Measurements from ENCODE around the gene OR10T2. TPM values are rescaled to one million over a fixed set of nuclear protein-coding genes. Genes with fewer than 3 reads are reported as not detected.
"Not testable (repeated sequence)": the region's sequence is repeated elsewhere in the genome, so short reads cannot be mapped to it uniquely, and the experiment has no call there.

Gene OR10T2
- total RNA-seq, 2 experiments from 2014 or later, result not detected

GRCh38 chr1:158355773-158356285 is 43.4 kb downstream of the OR10T2 start:
- ChIA-PET CTCF (no interaction called here), POLR2A (no interaction called here)
- H3K9me3 ChIP-seq (ENCODE audit: control insufficient read depth in 1 of 2, insufficient read depth in 1 of 2, low read length in 2 of 2), result no peaks in the 10 kb centered on the region
- Mint-ChIP-seq H3K27ac (no peak overlapping the region), H3K9me3 (no peaks in the 10 kb centered on the region), H3K4me3 (no peak overlapping the region), H3K4me1 (ENCODE audit: low read depth) (no peaks in the 10 kb centered on the region), H3K27me3 (peaks cover 39% of the 10 kb centered on the region), H3K36me3 (ENCODE audit: low read depth) (no peaks in the 10 kb centered on the region)
- no peak overlapping the region for H3K27ac ChIP-seq (ENCODE audit: low read depth in 1 of 2, low read length in 2 of 2)
- H3K36me3 ChIP-seq (ENCODE audit: insufficient read depth, low read length), result no peaks in the 10 kb centered on the region
- no peak for DNase-seq
- H3K27me3 ChIP-seq (ENCODE audit: control insufficient read depth in 1 of 2, insufficient read depth in 2 of 2, low read length in 2 of 2), result peaks cover 5 to 9% of the 10 kb centered on the region in 2 experiments
- no peak overlapping the region for H3K4me3 ChIP-seq (ENCODE audit: low read length)
- no peaks in the 10 kb centered on the region for H3K4me1 ChIP-seq (ENCODE audit: insufficient read depth, low read length)
- ATAC-seq (ENCODE audit: poor library complexity), result no peak
- intact Hi-C loops (cut with DNase I, micrococcal nuclease), result no loop called here
- TF ChIP-seq CTCF (IDR thresholded peaks at IDR 0.05), result no peak

GRCh38 chr1:158354255-158354654 is 45.0 kb downstream of the OR10T2 start:
- H3K36me3 Mint-ChIP-seq (ENCODE audit: low read depth), result no peaks in the 10 kb centered on the region
- H3K27me3 Mint-ChIP-seq, result peaks cover 39% of the 10 kb centered on the region
- Histone ChIP-seq H3K27ac (ENCODE audit: low read depth in 1 of 2, low read length in 2 of 2) (no peak overlapping the region), H3K27me3 (ENCODE audit: control insufficient read depth in 1 of 2, insufficient read depth in 2 of 2, low read length in 2 of 2) (peaks cover 5 to 9% of the 10 kb centered on the region in 2 experiments), H3K4me3 (ENCODE audit: low read length) (no peak overlapping the region), H3K4me1 (ENCODE audit: insufficient read depth, low read length) (no peaks in the 10 kb centered on the region), H3K9me3 (ENCODE audit: control insufficient read depth in 1 of 2, insufficient read depth in 1 of 2, low read length in 2 of 2) (peaks cover 0 to under 1% of the 10 kb centered on the region in 2 experiments), H3K36me3 (ENCODE audit: insufficient read depth, low read length) (no peaks in the 10 kb centered on the region)
- no peak for TF ChIP-seq CTCF (IDR thresholded peaks at IDR 0.05)
- H3K4me3 Mint-ChIP-seq, result no peak overlapping the region
- ChIA-PET POLR2A (no interaction called here), CTCF (no interaction called here)
- no peaks in the 10 kb centered on the region for H3K9me3 Mint-ChIP-seq
- no peak overlapping the region for H3K27ac Mint-ChIP-seq
- DNase-seq (peak in 2 of 14 experiments; percentile 7 to 17), ATAC-seq (ENCODE audit: poor library complexity) (no peak)
- intact Hi-C loops (cut with DNase I, micrococcal nuclease), result no loop called here
- H3K4me1 Mint-ChIP-seq (ENCODE audit: low read depth), result no peaks in the 10 kb centered on the region

GRCh38 chr1:158353303-158354075 is 45.8 kb downstream of the OR10T2 start, which contains the start of gene CD1E:
CD1E (plus strand) TSS chr1:158353894; CDS start chr1:158353989, 95 bp downstream.
- intact Hi-C loops (cut with DNase I, micrococcal nuclease), result no loop called here
- H3K9me3 ChIP-seq (ENCODE audit: control insufficient read depth in 1 of 2, insufficient read depth in 1 of 2, low read length in 2 of 2), result peaks cover 0 to 7% of the 10 kb centered on the region in 2 experiments
- Mint-ChIP-seq H3K36me3 (ENCODE audit: low read depth) (no peaks in the 10 kb centered on the region), H3K27ac (no peak within 1 kb of the TSS), H3K9me3 (no peaks in the 10 kb centered on the region), H3K27me3 (peaks cover 39% of the 10 kb centered on the region), H3K4me1 (ENCODE audit: low read depth) (no peaks in the 10 kb centered on the region), H3K4me3 (no peak within 1 kb of the TSS)
- TF ChIP-seq CTCF (IDR thresholded peaks at IDR 0.05), result no peak
- ChIA-PET POLR2A (no interaction called here), CTCF (no interaction called here)
- DNase-seq, result peak in 1 of 14 experiments; percentile 7
- H3K36me3 ChIP-seq (ENCODE audit: insufficient read depth, low read length), result no peaks in the 10 kb centered on the region
- H3K27me3 ChIP-seq (ENCODE audit: control insufficient read depth in 1 of 2, insufficient read depth in 2 of 2, low read length in 2 of 2), result peaks cover 5 to 9% of the 10 kb centered on the region in 2 experiments
- H3K4me1 ChIP-seq (ENCODE audit: insufficient read depth, low read length), result no peaks in the 10 kb centered on the region
- H3K27ac ChIP-seq (ENCODE audit: low read depth in 1 of 2, low read length in 2 of 2), result no peak within 1 kb of the TSS
- ATAC-seq (ENCODE audit: poor library complexity), result no peak
- no peak within 1 kb of the TSS for H3K4me3 ChIP-seq (ENCODE audit: low read length)

GRCh38 chr1:158348946-158349345 is 50.3 kb downstream of the OR10T2 start:
- H3K4me1 ChIP-seq (ENCODE audit: insufficient read depth, low read length); CTCF ChIA-PET: not testable (repeated sequence)

More at GRCh38 chr1:158348946-158349345, 50.3 kb downstream of the OR10T2 start:
- H3K4me1 Mint-ChIP-seq (ENCODE audit: low read depth); H3K4me3 ChIP-seq (ENCODE audit: low read length); H3K27ac Mint-ChIP-seq; H3K27me3 Mint-ChIP-seq; ATAC-seq (ENCODE audit: poor library complexity); DNase-seq; H3K9me3 ChIP-seq (ENCODE audit: control insufficient read depth in 1 of 2, insufficient read depth in 1 of 2, low read length in 2 of 2); intact Hi-C loops (cut with DNase I, micrococcal nuclease); H3K27ac ChIP-seq (ENCODE audit: low read depth in 1 of 2, low read length in 2 of 2); POLR2A ChIA-PET; H3K27me3 ChIP-seq (ENCODE audit: control insufficient read depth in 1 of 2, insufficient read depth in 2 of 2, low read length in 2 of 2); H3K9me3 Mint-ChIP-seq; H3K36me3 ChIP-seq (ENCODE audit: insufficient read depth, low read length); H3K4me3 Mint-ChIP-seq; H3K36me3 Mint-ChIP-seq (ENCODE audit: low read depth): not testable (repeated sequence)

Data from CD4-positive, alpha-beta T cell (primary cell).